Tibial artery (tissue), 4 donors: ENCODE data around the gene XPNPEP1.

Experiments used
- DNase-seq, 2 donors: peaks; one replicate each; pipeline ENCODE4 v3.0.0-alpha.2; 2019
- H3K27ac ChIP-seq, 2 donors: fragments of 200-600 bp; sonication (generic) in 1 of 2; 1 replicate in 1 of 2; 2 replicates in 1 of 2; pipeline ENCODE4 v1.5.1; 2018 to 2019; ENCODE audit warnings: mild to moderate bottlenecking in 1 of 2
- H3K27me3 ChIP-seq, 2 donors: fragments of 200-600 bp; sonication (generic) in 1 of 2; one replicate each; pipeline versions ENCODE4 v1.5.1 to v1.6.0; 2016 to 2019
- H3K36me3 ChIP-seq, 3 donors: fragments of 200-600 bp; sonication (generic) in 2 of 3; one replicate each; pipeline ENCODE4 v1.5.1; 2016 to 2019; ENCODE audit warnings: mild to moderate bottlenecking in 2 of 3
- H3K4me1 ChIP-seq, 4 donors: fragments of 200-600 bp; sonication (generic) in 2 of 4; 1 replicate in 3 of 4; 2 replicates in 1 of 4; pipeline ENCODE4 v1.5.1; 2016 to 2019
- H3K4me3 ChIP-seq, 2 donors: fragments of 200-600 bp; sonication (generic) in 1 of 2; 1 replicate in 1 of 2; 2 replicates in 1 of 2; pipeline ENCODE4 v1.5.1; 2018 to 2019; ENCODE audit warnings: mild to moderate bottlenecking in 2 of 2
- H3K9me3 ChIP-seq, 3 donors: fragments of 200-600 bp; sonication (generic) in 1 of 3; one replicate each; pipeline ENCODE4 v1.5.1; 2016 to 2019
- CTCF ChIP-seq, 2 experiments: fragments of 200-600 bp in 1 of 2; fragments of 450-650 bp in 1 of 2; IDR thresholded peaks; one replicate each; pipeline ENCODE4 v1.5.1; 2017 to 2019; ENCODE audit warnings: antibody characterized with exemption in 2 of 2, mild to moderate bottlenecking in 1 of 2, moderate library complexity in 1 of 2
- intact Hi-C: fragments of 100-400 bp; cut with DNase I; formaldehyde crosslinking; loops from one replicate; pipeline ENCODE4 v1.15.0; 2023; ENCODE audit warnings: low total_unique reads

Gene XPNPEP1

GRCh38 chr10:109945473-109946177 is 22.3 kb upstream of the XPNPEP1 start:
- Histone ChIP-seq H3K4me1 (peaks cover 0 to 5% (median 0%) of the 10 kb centered on the region in 4 donors), H3K27me3 (no peaks in the 10 kb centered on the region), H3K4me3 (no peak overlapping the region), H3K36me3 (no peaks in the 10 kb centered on the region), H3K27ac (no peak overlapping the region), H3K9me3 (no peaks in the 10 kb centered on the region)
- no peak for DNase-seq
- intact Hi-C loops: no loop called here
- no peak for TF ChIP-seq CTCF (IDR thresholded peaks at IDR 0.05)

- Histone ChIP-seq H3K27ac (no peak overlapping the region), H3K27me3 (no peaks in the 10 kb centered on the region), H3K4me1 (peaks cover 0 to 5% (median 0%) of the 10 kb centered on the region in 4 donors), H3K9me3 (no peaks in the 10 kb centered on the region), H3K36me3 (no peaks in the 10 kb centered on the region), H3K4me3 (no peak overlapping the region)
- intact Hi-C loops: no loop called here
- DNase-seq: no peak
- TF ChIP-seq CTCF (IDR thresholded peaks at IDR 0.05): no peak
Measured at GRCh38 chr10:109944613-109945012, 21.3 kb upstream of the XPNPEP1 start.

- intact Hi-C loops: no loop called here
- no peak for TF ChIP-seq CTCF (IDR thresholded peaks at IDR 0.05)
- Histone ChIP-seq H3K4me1 (peaks cover 0 to 5% (median 0%) of the 10 kb centered on the region in 4 donors), H3K27ac (no peak overlapping the region), H3K27me3 (no peaks in the 10 kb centered on the region), H3K4me3 (no peak overlapping the region), H3K9me3 (no peaks in the 10 kb centered on the region), H3K36me3 (no peaks in the 10 kb centered on the region)
- DNase-seq: no peak
Measured at GRCh38 chr10:109941236-109941862, 18.0 kb upstream of the XPNPEP1 start.

- intact Hi-C loops: no loop called here
- H3K27me3 ChIP-seq: no peaks in the 10 kb centered on the region
- H3K4me1 ChIP-seq: peaks cover 0 to 9% (median 0%) of the 10 kb centered on the region in 4 donors
- H3K9me3 ChIP-seq: no peaks in the 10 kb centered on the region
- no peak for DNase-seq
- H3K36me3 ChIP-seq: no peaks in the 10 kb centered on the region
- H3K4me3 ChIP-seq: no peak overlapping the region
- H3K27ac ChIP-seq: no peak overlapping the region
- TF ChIP-seq CTCF (IDR thresholded peaks at IDR 0.05): no peak
Measured at GRCh38 chr10:109940553-109940952, 17.2 kb upstream of the XPNPEP1 start.

GRCh38 chr10:109940117-109940516 is 16.8 kb upstream of the XPNPEP1 start:
- H3K4me1 ChIP-seq: peaks cover 0 to 12% (median 0%) of the 10 kb centered on the region in 4 donors
- no peaks in the 10 kb centered on the region for H3K27me3 ChIP-seq
- intact Hi-C loops: no loop called here
- no peak overlapping the region for H3K27ac ChIP-seq
- DNase-seq: no peak
- no peaks in the 10 kb centered on the region for H3K9me3 ChIP-seq
- no peak overlapping the region for H3K4me3 ChIP-seq
- no peak for TF ChIP-seq CTCF (IDR thresholded peaks at IDR 0.05)
- H3K36me3 ChIP-seq: no peaks in the 10 kb centered on the region
